Spleen (tissue), 7 donors: ENCODE results near the gene C6orf132.
A peak's percentile ranks its signal among the peaks of the same experiment; 100 is the strongest.

Source experiments
- POLR2A ChIP-seq, 3 donors: fragments of 450-650 bp; IDR thresholded peaks; one replicate each; pipeline ENCODE4 v1.5.1; 2017; ENCODE audit warnings: antibody characterized with exemption in 3 of 3, mild to moderate bottlenecking in 1 of 3
- TF ChIP-seq, protein P1 (sequence below), 11 experiments: fragments of 200-600 bp in 7 of 11; fragments of 450-650 bp in 4 of 11; sonication (generic) in 4 of 11; IDR thresholded peaks in 8 of 11; conservative IDR thresholded peaks in 3 of 11; 1 replicate in 7 of 11; 2 replicates in 4 of 11; pipeline versions ENCODE4 v1.4.0 to v1.8.0; 2016 to 2021; ENCODE audit warnings: antibody characterized with exemption in 11 of 11, inconsistent platforms in 4 of 11, mild to moderate bottlenecking in 1 of 11
- donor health status: DM: no; HTN: no; CAD: no; lungs with moderate emphysema.
- donor health status: DM: no; HTN: no; CAD: no.
- donor health status: DM: no; HTN: no; CAD: no.

DNA sequence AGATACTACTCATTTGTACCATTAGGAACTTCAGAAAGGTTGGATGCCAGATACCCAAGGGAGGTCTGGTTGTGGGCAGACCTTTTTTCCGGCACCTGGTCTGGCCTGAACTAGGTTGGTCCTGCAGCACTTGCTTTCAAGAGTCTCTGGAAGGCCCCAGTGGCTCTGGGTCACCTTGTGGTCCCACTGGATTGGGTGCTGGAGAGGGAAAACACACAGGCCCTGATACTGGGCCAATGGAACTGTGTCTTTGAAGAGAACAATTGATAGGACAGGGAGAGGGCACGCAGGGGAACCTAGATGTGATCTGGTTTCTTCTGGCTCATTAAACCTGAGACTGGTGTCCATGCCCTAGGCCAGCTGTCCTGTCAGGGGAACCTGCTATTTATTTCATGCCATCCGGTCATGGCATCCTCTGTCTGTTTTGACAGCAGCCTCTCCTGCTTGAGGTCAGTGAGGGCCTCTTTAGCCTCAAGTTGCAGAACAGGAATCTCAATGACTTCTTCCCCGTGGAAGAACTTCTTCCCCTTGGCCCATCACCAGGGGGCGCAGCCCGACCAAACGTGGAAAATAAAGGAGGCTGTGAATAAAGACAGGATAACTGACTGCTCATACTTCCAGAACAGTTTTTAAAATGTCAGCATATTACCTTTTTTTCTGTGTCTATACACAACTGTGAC lies 67.1 kb downstream of the C6orf132 start:
- TF ChIP-seq, protein P1, sequence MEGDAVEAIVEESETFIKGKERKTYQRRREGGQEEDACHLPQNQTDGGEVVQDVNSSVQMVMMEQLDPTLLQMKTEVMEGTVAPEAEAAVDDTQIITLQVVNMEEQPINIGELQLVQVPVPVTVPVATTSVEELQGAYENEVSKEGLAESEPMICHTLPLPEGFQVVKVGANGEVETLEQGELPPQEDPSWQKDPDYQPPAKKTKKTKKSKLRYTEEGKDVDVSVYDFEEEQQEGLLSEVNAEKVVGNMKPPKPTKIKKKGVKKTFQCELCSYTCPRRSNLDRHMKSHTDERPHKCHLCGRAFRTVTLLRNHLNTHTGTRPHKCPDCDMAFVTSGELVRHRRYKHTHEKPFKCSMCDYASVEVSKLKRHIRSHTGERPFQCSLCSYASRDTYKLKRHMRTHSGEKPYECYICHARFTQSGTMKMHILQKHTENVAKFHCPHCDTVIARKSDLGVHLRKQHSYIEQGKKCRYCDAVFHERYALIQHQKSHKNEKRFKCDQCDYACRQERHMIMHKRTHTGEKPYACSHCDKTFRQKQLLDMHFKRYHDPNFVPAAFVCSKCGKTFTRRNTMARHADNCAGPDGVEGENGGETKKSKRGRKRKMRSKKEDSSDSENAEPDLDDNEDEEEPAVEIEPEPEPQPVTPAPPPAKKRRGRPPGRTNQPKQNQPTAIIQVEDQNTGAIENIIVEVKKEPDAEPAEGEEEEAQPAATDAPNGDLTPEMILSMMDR (IDR thresholded peaks at IDR 0.05 in 8 of 11, conservative IDR thresholded peaks at IDR 0.05 in 3 of 11): peak in 10 of 11 experiments; percentile 24 to 79 (median 70)
- TF ChIP-seq POLR2A (IDR thresholded peaks at IDR 0.05): no peak
